Ovary (tissue), 9 donors: ENCODE results near the gene LRP1-AS. TPM values are rescaled to one million over a fixed set of nuclear protein-coding genes. Genes with fewer than 3 reads are reported as not detected.
A peak's percentile ranks its signal among the peaks of the same experiment; 100 is the strongest.

ENCODE experiments used
- DNase-seq, 5 donors: peaks; one replicate each; pipeline ENCODE4 v3.0.0-alpha.2; 2019 to 2020
- H3K27ac ChIP-seq, 2 donors: fragments of 200-600 bp; one replicate each; pipeline versions ENCODE4 v1.5.1 to v1.8.0; 2019 to 2022
- H3K27me3 ChIP-seq: fragments of 200-600 bp; one replicate; pipeline ENCODE4 v1.8.0; 2022
- H3K36me3 ChIP-seq: fragments of 200-600 bp; sonication (generic); one replicate; pipeline ENCODE4 v1.5.1; 2019
- H3K4me1 ChIP-seq: one replicate; pipeline ENCODE4 v1.8.1; 2013; ENCODE audit warnings: mild to moderate bottlenecking, moderate library complexity; ENCODE audit not compliant: insufficient read depth
- H3K4me3 ChIP-seq: fragments of 200-600 bp; sonication (generic); one replicate; pipeline ENCODE4 v1.5.1; 2017
- H3K9me3 ChIP-seq, 2 donors: fragments of 200-600 bp in 1 of 2; sonication (generic) in 1 of 2; one replicate each; pipeline versions ENCODE4 v1.5.1 to v1.8.1; 2013 to 2019; ENCODE audit warnings: mild to moderate bottlenecking in 1 of 2, moderate library complexity in 1 of 2
- EP300 ChIP-seq: sonication (generic); formaldehyde crosslinking; IDR thresholded peaks from one replicate; pipeline ENCODE4 v1.6.1; 2017; ENCODE audit warnings: antibody characterized with exemption
- POLR2A ChIP-seq: fragments of 450-650 bp; IDR thresholded peaks from one replicate; pipeline ENCODE4 v1.6.1; 2017; ENCODE audit warnings: antibody characterized with exemption, mild to moderate bottlenecking, moderate library complexity
- WGBS, 3 donors: extraction: QIAGEN DNeasy Blood & Tissue Kit in 1 of 3; methylation state at CpG; one replicate each; pipeline versions ENCODE4 v1.1.5 to v1.1.7; 2013 to 2017; 5-methylcytosine and 5-hydroxymethylcytosine counted together
- intact Hi-C, 4 donors: fragments of 100-400 bp; cut with DNase I; formaldehyde crosslinking; loops; one replicate each; pipeline versions ENCODE4 v1.11.0 to v1.15.1; 2022 to 2023
- polyA plus RNA-seq, 2 donors: library from polyadenylated mRNA; stranded (reverse); fragments of 200-250 nt in 1 of 2; fragments of 350-450 nt in 1 of 2; fragmentation: Illumina TruSeq in 1 of 2; extraction: RNeasy Lipid Tissue Mini Kit (QIAGEN cat#74804) in 1 of 2; gene quantifications; one replicate each; pipeline ENCODE4 v1.2.3, GENCODE V29; 2013 to 2014
- total RNA-seq, 7 donors: library from RNA; depleted of rRNA in 2 of 7; stranded (reverse); fragments of >200 nt in 2 of 7; fragmentation: NEBNext Ultra II Directional in 3 of 7; extraction: Animal tissue kit (Norgen Biotek cat#: 25700) in 3 of 7; gene quantifications; one replicate each; pipeline versions ENCODE4 v1.1.0 to v1.2.4, GENCODE V29; 2016 to 2023
- TF ChIP-seq, protein P1 (sequence below), 3 donors: fragments of 450-650 bp in 2 of 3; fragments of 200-600 bp in 1 of 3; IDR thresholded peaks; one replicate each; pipeline versions ENCODE4 v1.5.1 to v1.8.0; 2016 to 2022; ENCODE audit warnings: antibody characterized with exemption in 3 of 3, mild to moderate bottlenecking in 1 of 3
- donor health status: DM: no; HTN: no; CAD: no; lungs with moderate emphysema.
- donor health status: DM: no; HTN: no; CAD: no.
- donor health status: Bipolar disorder and iron deficiency.
- donor health status: DM: yes; HTN: yes; CAD: no.
- donor health status: DM: no; HTN: no; CAD: no.
- donor health status: DM: yes; HTN: yes; CAD: no.

Gene LRP1-AS
- total and polyA plus RNA-seq, 9 donors: not detected

DNA sequence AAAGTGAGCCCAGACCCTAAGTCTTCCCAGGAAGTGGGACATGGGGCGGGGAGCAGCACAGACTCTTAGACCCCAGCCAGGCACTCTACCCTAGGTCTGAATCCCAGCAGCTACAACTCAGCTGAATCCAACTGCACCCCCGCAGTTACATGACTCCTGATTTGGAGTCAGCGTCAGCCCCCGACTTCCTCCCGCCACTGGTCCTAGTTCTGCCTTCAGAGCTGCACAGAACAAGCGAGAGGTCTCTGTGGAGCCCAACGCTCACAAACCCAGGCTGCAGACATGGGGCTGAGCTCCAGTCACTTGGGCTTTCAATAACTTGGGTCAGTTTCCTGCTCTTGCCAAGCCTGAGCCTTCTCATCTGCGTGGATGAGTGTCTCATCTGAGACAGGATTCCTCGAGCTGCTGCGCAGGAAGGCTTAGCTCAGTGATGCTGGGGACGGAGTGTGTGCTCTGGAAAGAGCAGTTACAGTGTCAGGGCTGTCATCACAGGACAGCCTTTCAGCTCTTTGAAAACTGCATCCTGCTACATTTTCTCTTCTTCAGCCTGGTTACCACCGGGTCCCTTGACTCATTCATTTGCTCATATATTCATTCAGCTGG is 38.6 kb upstream of the LRP1-AS start:
- DNase-seq: no peak
- Histone ChIP-seq H3K4me1 (no peaks in the 10 kb centered on the region), H3K4me3 (no peak overlapping the region), H3K27ac (no peak overlapping the region), H3K27me3 (no peaks in the 10 kb centered on the region), H3K36me3 (peaks cover 2% of the 10 kb centered on the region), H3K9me3 (no peaks in the 10 kb centered on the region)
- intact Hi-C loops: loop anchor here in 1 of 4 donors (5.0 kb wide), 1 partner anchor 114 kb away; no protein-coding TSS in a partner anchor
- WGBS, 3 donors: 77 to 82% (median 80%) methylated on average over 12 of the region's 12 CpGs
- no peak for TF ChIP-seq EP300
- no peak for TF ChIP-seq POLR2A
- TF ChIP-seq, protein P1, sequence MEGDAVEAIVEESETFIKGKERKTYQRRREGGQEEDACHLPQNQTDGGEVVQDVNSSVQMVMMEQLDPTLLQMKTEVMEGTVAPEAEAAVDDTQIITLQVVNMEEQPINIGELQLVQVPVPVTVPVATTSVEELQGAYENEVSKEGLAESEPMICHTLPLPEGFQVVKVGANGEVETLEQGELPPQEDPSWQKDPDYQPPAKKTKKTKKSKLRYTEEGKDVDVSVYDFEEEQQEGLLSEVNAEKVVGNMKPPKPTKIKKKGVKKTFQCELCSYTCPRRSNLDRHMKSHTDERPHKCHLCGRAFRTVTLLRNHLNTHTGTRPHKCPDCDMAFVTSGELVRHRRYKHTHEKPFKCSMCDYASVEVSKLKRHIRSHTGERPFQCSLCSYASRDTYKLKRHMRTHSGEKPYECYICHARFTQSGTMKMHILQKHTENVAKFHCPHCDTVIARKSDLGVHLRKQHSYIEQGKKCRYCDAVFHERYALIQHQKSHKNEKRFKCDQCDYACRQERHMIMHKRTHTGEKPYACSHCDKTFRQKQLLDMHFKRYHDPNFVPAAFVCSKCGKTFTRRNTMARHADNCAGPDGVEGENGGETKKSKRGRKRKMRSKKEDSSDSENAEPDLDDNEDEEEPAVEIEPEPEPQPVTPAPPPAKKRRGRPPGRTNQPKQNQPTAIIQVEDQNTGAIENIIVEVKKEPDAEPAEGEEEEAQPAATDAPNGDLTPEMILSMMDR (IDR thresholded peaks at IDR 0.05): no peak

DNA sequence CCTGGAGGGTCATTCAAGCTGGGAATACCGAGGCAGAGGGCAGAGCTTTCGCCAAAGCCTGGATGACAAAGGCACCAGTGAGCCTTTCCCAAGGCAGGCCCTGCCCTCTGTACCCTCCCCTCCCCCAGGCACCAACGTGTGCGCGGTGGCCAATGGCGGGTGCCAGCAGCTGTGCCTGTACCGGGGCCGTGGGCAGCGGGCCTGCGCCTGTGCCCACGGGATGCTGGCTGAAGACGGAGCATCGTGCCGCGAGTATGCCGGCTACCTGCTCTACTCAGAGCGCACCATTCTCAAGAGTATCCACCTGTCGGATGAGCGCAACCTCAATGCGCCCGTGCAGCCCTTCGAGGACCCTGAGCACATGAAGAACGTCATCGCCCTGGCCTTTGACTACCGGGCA is 38.0 kb upstream of the LRP1-AS start:
- H3K27me3 ChIP-seq: no peaks in the 10 kb centered on the region
- no peaks in the 10 kb centered on the region for H3K9me3 ChIP-seq
- TF ChIP-seq, protein P1 (IDR thresholded peaks at IDR 0.05): no peak
- no peak for TF ChIP-seq EP300
- no peak for TF ChIP-seq POLR2A
- H3K27ac ChIP-seq: no peak overlapping the region
- intact Hi-C loops: loop anchor here in 1 of 4 donors (5.0 kb wide), 1 partner anchor 113 kb away; no protein-coding TSS in a partner anchor
- no peak for DNase-seq
- 85 to 92% (median 89%) methylated on average over 23 to 25 of the region's 25 CpGs for WGBS, 3 donors
- no peaks in the 10 kb centered on the region for H3K4me1 ChIP-seq
- peaks cover 2% of the 10 kb centered on the region for H3K36me3 ChIP-seq
- no peak overlapping the region for H3K4me3 ChIP-seq

DNA sequence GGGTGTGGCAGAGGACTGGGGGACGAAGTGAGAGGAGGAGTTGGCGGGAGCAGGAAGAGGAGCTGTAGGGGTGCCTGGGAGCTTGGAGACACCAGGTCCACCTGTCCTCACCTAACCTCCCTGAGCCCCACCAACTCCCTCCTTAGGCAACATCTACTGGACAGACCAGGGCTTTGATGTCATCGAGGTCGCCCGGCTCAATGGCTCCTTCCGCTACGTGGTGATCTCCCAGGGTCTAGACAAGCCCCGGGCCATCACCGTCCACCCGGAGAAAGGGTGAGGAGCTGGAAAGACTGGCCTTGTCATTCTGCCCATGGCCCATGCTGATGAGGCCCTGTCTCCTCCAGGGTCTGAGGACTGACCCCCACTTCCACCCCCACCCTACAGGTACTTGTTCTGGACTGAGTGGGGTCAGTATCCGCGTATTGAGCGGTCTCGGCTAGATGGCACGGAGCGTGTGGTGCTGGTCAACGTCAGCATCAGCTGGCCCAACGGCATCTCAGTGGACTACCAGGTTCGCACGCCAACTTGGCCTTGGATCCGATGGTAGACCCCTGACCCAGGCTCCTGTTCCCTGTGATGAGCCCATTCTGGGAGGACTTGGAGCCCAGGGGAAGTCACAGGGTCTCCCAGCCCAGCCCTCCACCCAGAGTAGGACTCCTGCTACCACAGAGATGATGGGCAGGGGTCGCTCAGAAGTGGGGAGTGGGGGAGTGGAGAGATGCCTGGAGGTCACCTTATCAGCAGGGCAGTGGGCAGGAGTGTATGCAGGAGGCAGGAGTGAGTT is 36.7 kb upstream of the LRP1-AS start:
- DNase-seq: no peak
- Histone ChIP-seq H3K36me3 (peaks cover 2% of the 10 kb centered on the region), H3K9me3 (no peaks in the 10 kb centered on the region), H3K4me1 (no peaks in the 10 kb centered on the region), H3K27ac (no peak overlapping the region), H3K4me3 (no peak overlapping the region), H3K27me3 (no peaks in the 10 kb centered on the region)
- WGBS, 3 donors: 85 to 90% (median 89%) methylated on average over 21 to 22 of the region's 22 CpGs
- intact Hi-C loops: loop anchor here in 3 of 4 donors (2.0 to 5.0 kb wide), 3 partner anchors 57 to 117 kb away; partner anchors contain the start of gene LRP1 (in 1 of the 3)
- no peak for TF ChIP-seq POLR2A
- TF ChIP-seq, protein P1 (IDR thresholded peaks at IDR 0.05): no peak

- H3K27me3 ChIP-seq: no peaks in the 10 kb centered on the region
- H3K27ac ChIP-seq: no peak overlapping the region
- peaks cover 2% of the 10 kb centered on the region for H3K36me3 ChIP-seq
- intact Hi-C loops: loop anchor here in 3 of 4 donors (2.0 to 5.0 kb wide), 3 partner anchors 56 to 116 kb away; partner anchors contain the start of gene LRP1 (in 1 of the 3)
- WGBS, 3 donors: 65 to 66% (median 65%) methylated on average over 13 of the region's 13 CpGs
- no peaks in the 10 kb centered on the region for H3K9me3 ChIP-seq
- TF ChIP-seq EP300 (no peak), POLR2A (peak; percentile 13)
- TF ChIP-seq, protein P1 (IDR thresholded peaks at IDR 0.05): peak; percentile 58 to 92 (median 91)
- no peaks in the 10 kb centered on the region for H3K4me1 ChIP-seq
- DNase-seq: peak; percentile 67 to 87 (median 83)
- H3K4me3 ChIP-seq: no peak overlapping the region
These were observed 35.6 kb upstream of the LRP1-AS start for GRCh38 chr12:57182918-57183575.
